Coronary artery (tissue), 2 donors: ENCODE results near the gene P3R3URF.

Source experiments
- DNase-seq: peaks from one replicate; pipeline ENCODE4 v3.0.0-alpha.2; 2017; ENCODE audit warnings: low spot score
- H3K27ac ChIP-seq, 2 donors: fragments of 200-600 bp; sonication (generic); one replicate each; pipeline ENCODE4 v1.5.1; 2016 to 2019
- H3K4me3 ChIP-seq: fragments of 200-600 bp; sonication (generic); 2 replicates; pipeline ENCODE4 v1.5.1; 2016; ENCODE audit warnings: mild to moderate bottlenecking, moderate library complexity
- TF ChIP-seq, protein P1 (sequence below): fragments of 200-600 bp; sonication (generic); IDR thresholded peaks from one replicate; pipeline ENCODE4 v1.5.1; 2019; ENCODE audit warnings: antibody characterized with exemption

The P3R3URF gene

DNA sequence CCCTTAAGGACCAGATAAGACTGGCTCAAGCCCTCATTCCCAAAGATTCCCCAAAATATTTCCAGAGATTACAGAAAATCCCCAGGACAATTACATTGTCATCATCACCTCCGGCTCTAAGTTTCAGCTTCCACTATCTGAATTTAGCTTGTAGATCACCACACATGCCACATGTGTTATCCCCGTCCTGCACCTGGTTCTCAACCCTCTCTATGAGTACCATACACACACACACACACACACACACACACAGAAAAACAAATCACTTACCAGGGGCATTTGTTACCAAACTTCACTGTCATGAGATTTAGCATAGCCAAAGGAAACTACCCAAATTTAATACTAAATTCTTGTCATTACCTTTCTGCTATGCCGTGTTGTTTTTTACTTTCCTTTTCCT, 16.8 kb downstream of the P3R3URF start:
- no peak for DNase-seq
- TF ChIP-seq, protein P1, sequence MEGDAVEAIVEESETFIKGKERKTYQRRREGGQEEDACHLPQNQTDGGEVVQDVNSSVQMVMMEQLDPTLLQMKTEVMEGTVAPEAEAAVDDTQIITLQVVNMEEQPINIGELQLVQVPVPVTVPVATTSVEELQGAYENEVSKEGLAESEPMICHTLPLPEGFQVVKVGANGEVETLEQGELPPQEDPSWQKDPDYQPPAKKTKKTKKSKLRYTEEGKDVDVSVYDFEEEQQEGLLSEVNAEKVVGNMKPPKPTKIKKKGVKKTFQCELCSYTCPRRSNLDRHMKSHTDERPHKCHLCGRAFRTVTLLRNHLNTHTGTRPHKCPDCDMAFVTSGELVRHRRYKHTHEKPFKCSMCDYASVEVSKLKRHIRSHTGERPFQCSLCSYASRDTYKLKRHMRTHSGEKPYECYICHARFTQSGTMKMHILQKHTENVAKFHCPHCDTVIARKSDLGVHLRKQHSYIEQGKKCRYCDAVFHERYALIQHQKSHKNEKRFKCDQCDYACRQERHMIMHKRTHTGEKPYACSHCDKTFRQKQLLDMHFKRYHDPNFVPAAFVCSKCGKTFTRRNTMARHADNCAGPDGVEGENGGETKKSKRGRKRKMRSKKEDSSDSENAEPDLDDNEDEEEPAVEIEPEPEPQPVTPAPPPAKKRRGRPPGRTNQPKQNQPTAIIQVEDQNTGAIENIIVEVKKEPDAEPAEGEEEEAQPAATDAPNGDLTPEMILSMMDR: no peak
- H3K4me3 ChIP-seq: no peak overlapping the region
- H3K27ac ChIP-seq: no peak overlapping the region

GRCh38 chr1:46158312-46159281, 17.7 kb downstream of the P3R3URF start:
- Histone ChIP-seq H3K27ac (no peak overlapping the region), H3K4me3 (no peak overlapping the region)
- no peak for DNase-seq
- TF ChIP-seq, protein P1: no peak

GRCh38 chr1:46157916-46158311, 18.4 kb downstream of the P3R3URF start:
- TF ChIP-seq, protein P1: no peak
- no peak overlapping the region for H3K4me3 ChIP-seq
- DNase-seq: no peak
- no peak overlapping the region for H3K27ac ChIP-seq

DNA sequence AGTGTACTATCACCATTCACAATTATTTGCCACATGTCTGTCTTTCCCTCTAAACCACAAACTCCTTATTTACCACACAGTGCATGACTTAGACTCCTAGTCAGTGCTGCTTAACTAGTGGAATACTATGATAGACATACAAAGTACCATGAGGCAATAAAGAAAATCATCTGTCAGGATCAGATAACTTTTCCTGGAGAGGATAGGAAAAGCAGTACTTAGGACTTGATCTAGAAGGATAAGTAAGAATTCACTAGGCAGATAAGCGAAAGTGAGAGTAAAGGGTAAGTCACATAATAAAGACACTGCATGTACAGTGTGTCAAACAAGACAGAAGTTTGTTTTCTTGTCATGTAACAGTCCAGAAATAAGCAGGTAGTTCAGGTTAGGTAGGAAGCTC, 22.6 kb downstream of the P3R3URF start:
- Histone ChIP-seq H3K27ac (no peak overlapping the region), H3K4me3 (no peak overlapping the region)
- DNase-seq: no peak
- TF ChIP-seq, protein P1: no peak

- no peak overlapping the region for H3K4me3 ChIP-seq
- no peak for DNase-seq
- TF ChIP-seq, protein P1: no peak
- H3K27ac ChIP-seq: no peak overlapping the region
Measured at GRCh38 chr1:46153228-46153627, 23.1 kb downstream of the P3R3URF start.

- no peak overlapping the region for H3K4me3 ChIP-seq
- no peak overlapping the region for H3K27ac ChIP-seq
- TF ChIP-seq, protein P1: no peak
- DNase-seq: no peak
Measured at GRCh38 chr1:46152016-46152415, 24.3 kb downstream of the P3R3URF start.

GRCh38 chr1:46150085-46150484, 26.2 kb downstream of the P3R3URF start:
- H3K27ac ChIP-seq: peak overlapping the region in 1 of 2 donors; percentile 0
- DNase-seq: no peak
- TF ChIP-seq, protein P1: no peak
- no peak overlapping the region for H3K4me3 ChIP-seq
